ENCODE measurements around the gene FAM167B. TPM values are rescaled to one million over a fixed set of nuclear protein-coding genes. Genes with fewer than 3 reads are reported as not detected.
"Not testable (repeated sequence)": the region's sequence is repeated elsewhere in the genome, so short reads cannot be mapped to it uniquely, and the experiment has no call there.

FAM167B gene
- total and polyA plus RNA-seq, 2 donors = 2.5 to 8.2 TPM

- Histone ChIP-seq H3K36me3 (ENCODE audit: insufficient read depth) (no peaks in the 10 kb centered on the region), H3K4me3 (ENCODE audit: low read depth, low read length) (no peak overlapping the region), H3K27ac (ENCODE audit: low read depth) (no peak overlapping the region), H3K4me1 (ENCODE audit: insufficient read depth) (no peaks in the 10 kb centered on the region)
- WGBS = 92% methylated on average over 4 of the region's 4 CpGs
- DNase-seq (ENCODE audit: extremely low spot score) = no peak
Observed at GRCh38 chr1:32286763-32287162, 39.7 kb downstream of the FAM167B start.

- H3K36me3 ChIP-seq (ENCODE audit: insufficient read depth) = no peaks in the 10 kb centered on the region
- DNase-seq (ENCODE audit: extremely low spot score) = no peak
- WGBS = 91% methylated on average over 7 of the region's 7 CpGs
- H3K4me1 ChIP-seq (ENCODE audit: insufficient read depth) = no peaks in the 10 kb centered on the region
- H3K27ac ChIP-seq (ENCODE audit: low read depth) = no peak overlapping the region
- no peak overlapping the region for H3K4me3 ChIP-seq (ENCODE audit: low read depth, low read length)
Observed at GRCh38 chr1:32289256-32289655, 42.2 kb downstream of the FAM167B start.

- no peaks in the 10 kb centered on the region for H3K4me1 ChIP-seq (ENCODE audit: insufficient read depth)
- WGBS = 70% methylated on average over 10 of the region's 10 CpGs
- no peaks in the 10 kb centered on the region for H3K36me3 ChIP-seq (ENCODE audit: insufficient read depth)
- peak overlapping the region; percentile 65 for H3K27ac ChIP-seq (ENCODE audit: low read depth)
- H3K4me3 ChIP-seq (ENCODE audit: low read depth, low read length) = peak overlapping the region; percentile 59
- no peak for DNase-seq (ENCODE audit: extremely low spot score)
Observed at GRCh38 chr1:32291145-32291707, 44.2 kb downstream of the FAM167B start.

GRCh38 chr1:32291708-32292538 lies 44.9 kb downstream of the FAM167B start, which contains the start of gene HDAC1:
TSS of gene HDAC1 (plus strand) at chr1:32292083. CDS start at chr1:32292170, 87 bp downstream.
- peak; percentile 75 for DNase-seq (ENCODE audit: extremely low spot score)
- under 1% methylated on average over 67 of the region's 67 CpGs for WGBS
- Histone ChIP-seq H3K36me3 (ENCODE audit: insufficient read depth) (no peaks in the 10 kb centered on the region), H3K27ac (ENCODE audit: low read depth) (peak within 1 kb of the TSS; percentile 72), H3K4me1 (ENCODE audit: insufficient read depth) (no peaks in the 10 kb centered on the region), H3K4me3 (ENCODE audit: low read depth, low read length) (peak within 1 kb of the TSS; percentile 59)

GRCh38 chr1:32298211-32298610 lies 51.2 kb downstream of the FAM167B start:
- not testable (repeated sequence) for DNase-seq (ENCODE audit: extremely low spot score); H3K36me3 ChIP-seq (ENCODE audit: insufficient read depth); H3K27ac ChIP-seq (ENCODE audit: low read depth); H3K4me3 ChIP-seq (ENCODE audit: low read depth, low read length); H3K4me1 ChIP-seq (ENCODE audit: insufficient read depth)
- WGBS = 95% methylated on average over 16 of the region's 16 CpGs

Small RNA genes within 50 kb of the gene (small RNA-seq; reads per million reads assigned to genes)
- gene RF00017 = not detected
- gene RF00019 = not detected

Other genes with a start within 250 kb of the FAM167B start
- 84.8 TPM for gene KHDRBS1, start 233.4 kb upstream of the FAM167B start, total RNA-seq
- gene KHDRBS1, start 233.4 kb upstream of the FAM167B start, polyA plus RNA-seq = 85.0 TPM
- gene TMEM39B, start 174.3 kb upstream of the FAM167B start, total RNA-seq = 4.2 TPM
- 16.0 TPM for gene TMEM39B, start 174.3 kb upstream of the FAM167B start, polyA plus RNA-seq
- 27.8 TPM for gene KPNA6, start 139.2 kb upstream of the FAM167B start, total RNA-seq
- gene KPNA6, start 139.2 kb upstream of the FAM167B start, polyA plus RNA-seq = 17.1 TPM
- gene TXLNA, start 67.5 kb upstream of the FAM167B start, total RNA-seq = 42.8 TPM
- 33.0 TPM for gene TXLNA, start 67.5 kb upstream of the FAM167B start, polyA plus RNA-seq
- gene CCDC28B, start 46.6 kb upstream of the FAM167B start, total RNA-seq = 17.3 TPM
- gene CCDC28B, start 46.6 kb upstream of the FAM167B start, polyA plus RNA-seq = 16.4 TPM
- 3.2 TPM for gene IQCC, start 41.6 kb upstream of the FAM167B start, total RNA-seq
- gene IQCC, start 41.6 kb upstream of the FAM167B start, polyA plus RNA-seq = 1.8 TPM
- gene DCDC2B, start 38.1 kb upstream of the FAM167B start, total RNA-seq = not detected
- gene DCDC2B, start 38.1 kb upstream of the FAM167B start, polyA plus RNA-seq = not detected
- gene TMEM234, start 24.9 kb upstream of the FAM167B start, total RNA-seq = 16.1 TPM
- gene TMEM234, start 24.9 kb upstream of the FAM167B start, polyA plus RNA-seq = 12.5 TPM
- 102 TPM for gene EIF3I, start 24.8 kb upstream of the FAM167B start, total RNA-seq
- 177 TPM for gene EIF3I, start 24.8 kb upstream of the FAM167B start, polyA plus RNA-seq
- 0.90 TPM for gene LCK, start 4.0 kb downstream of the FAM167B start, total RNA-seq
- gene LCK, start 4.0 kb downstream of the FAM167B start, polyA plus RNA-seq = 2.1 TPM
- gene HDAC1, start 44.9 kb downstream of the FAM167B start, total RNA-seq = 59.7 TPM
- 73.6 TPM for gene HDAC1, start 44.9 kb downstream of the FAM167B start, polyA plus RNA-seq
- 27.9 TPM for gene MARCKSL1, start 89.0 kb downstream of the FAM167B start, total RNA-seq
- 28.5 TPM for gene MARCKSL1, start 89.0 kb downstream of the FAM167B start, polyA plus RNA-seq
- 3.2 TPM for gene FAM229A, start 115.3 kb downstream of the FAM167B start, total RNA-seq
- 7.3 TPM for gene FAM229A, start 115.3 kb downstream of the FAM167B start, polyA plus RNA-seq
- gene TSSK3, start 115.3 kb downstream of the FAM167B start, total RNA-seq = 0.79 TPM
- gene TSSK3, start 115.3 kb downstream of the FAM167B start, polyA plus RNA-seq = 0.73 TPM
- 53.3 TPM for gene BSDC1, start 147.2 kb downstream of the FAM167B start, total RNA-seq
- 50.4 TPM for gene BSDC1, start 147.2 kb downstream of the FAM167B start, polyA plus RNA-seq
- gene ZBTB8B, start 217.8 kb downstream of the FAM167B start, total RNA-seq = 0.79 TPM
- 0.04 TPM for gene ZBTB8B, start 217.8 kb downstream of the FAM167B start, polyA plus RNA-seq